HG02798 (cell line): Measurements from ENCODE around the gene SEMA6D.

Experiments used
- ATAC-seq: cut with Tn5 transposase; IDR thresholded peaks from one replicate; pipeline ENCODE4 v1.9.1; 2021; ENCODE audit warnings: mild to moderate bottlenecking; ENCODE audit not compliant: unreplicated experiment, poor library complexity

SEMA6D gene

DNA sequence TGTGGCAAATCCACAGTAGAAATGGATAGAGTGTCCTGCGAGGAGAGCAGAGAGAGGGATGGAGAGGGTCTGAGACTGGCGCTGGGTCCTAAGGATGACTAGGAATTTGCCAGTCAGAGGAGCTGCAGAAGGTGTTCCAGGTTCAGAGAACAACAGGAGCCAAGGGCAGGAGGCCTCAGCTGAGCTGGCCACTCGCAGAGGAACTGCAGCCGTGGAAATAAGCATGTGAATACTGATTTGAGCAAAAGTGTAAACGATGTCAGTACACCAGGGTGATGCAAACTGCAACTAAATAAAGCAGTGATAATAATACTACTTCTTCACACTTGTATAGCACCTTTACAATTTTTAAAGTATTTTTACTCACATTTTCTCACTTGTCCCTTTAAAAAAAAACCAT is 24.6 kb downstream of the SEMA6D start:
- no peak for ATAC-seq

DNA sequence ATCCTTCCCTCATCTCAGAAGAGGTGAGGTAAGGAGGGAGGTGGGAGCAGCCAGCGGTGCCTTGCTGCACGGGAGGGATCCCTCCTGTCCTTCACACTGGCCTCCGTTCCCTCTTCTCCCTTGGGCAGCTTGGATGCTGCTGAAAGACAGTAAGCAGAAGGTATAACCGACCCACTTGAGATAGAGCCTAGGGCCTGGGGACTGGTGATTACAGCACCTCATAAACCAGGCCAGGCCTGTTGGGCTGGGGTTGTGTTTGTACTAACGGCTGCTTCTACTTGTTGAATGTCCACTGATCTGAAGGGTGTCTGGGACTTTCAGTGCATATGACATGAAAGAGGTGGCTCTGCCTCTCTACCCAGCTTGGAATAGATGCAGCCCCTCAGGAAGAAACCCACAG is 25.0 kb downstream of the SEMA6D start:
- ATAC-seq: no peak

DNA sequence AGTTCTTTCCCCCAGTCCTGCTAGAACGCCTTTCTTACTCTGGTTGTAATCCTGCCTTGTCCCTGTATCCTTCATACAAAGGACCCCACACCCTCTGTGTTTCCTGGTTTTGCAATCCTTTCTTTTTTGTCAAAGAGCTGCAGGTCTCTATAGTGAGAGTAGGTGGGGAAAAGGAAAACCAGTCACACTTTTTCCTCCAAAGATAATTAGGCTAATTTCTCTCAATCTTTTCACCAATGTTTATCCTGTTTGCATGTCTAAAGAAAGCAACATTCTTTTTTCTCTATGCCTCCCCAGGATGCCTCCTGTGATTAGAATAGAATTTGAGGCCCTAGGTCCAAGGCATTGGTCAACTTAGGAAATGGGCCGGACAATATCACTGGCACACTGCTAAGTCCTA is 25.4 kb downstream of the SEMA6D start:
- no peak for ATAC-seq

DNA sequence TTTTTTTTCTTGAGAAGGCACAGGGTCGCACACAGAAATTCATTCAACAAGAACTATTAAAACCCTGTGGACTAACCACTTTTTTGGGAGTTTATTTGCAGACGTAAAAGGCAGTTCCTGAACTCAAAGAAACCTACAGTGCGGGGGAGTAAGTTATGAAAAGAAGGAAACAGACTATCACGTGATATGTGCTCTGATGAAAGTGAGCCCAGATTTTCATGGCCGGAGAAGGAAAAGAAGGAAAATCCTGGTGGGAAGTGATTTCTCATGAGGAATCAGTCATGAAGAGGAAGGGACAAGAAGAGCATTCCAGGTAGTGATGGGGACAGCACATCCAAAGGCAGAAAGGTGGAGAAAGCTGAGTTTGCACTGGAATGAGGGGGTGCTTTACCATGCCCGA is 26.1 kb downstream of the SEMA6D start:
- no peak for ATAC-seq

DNA sequence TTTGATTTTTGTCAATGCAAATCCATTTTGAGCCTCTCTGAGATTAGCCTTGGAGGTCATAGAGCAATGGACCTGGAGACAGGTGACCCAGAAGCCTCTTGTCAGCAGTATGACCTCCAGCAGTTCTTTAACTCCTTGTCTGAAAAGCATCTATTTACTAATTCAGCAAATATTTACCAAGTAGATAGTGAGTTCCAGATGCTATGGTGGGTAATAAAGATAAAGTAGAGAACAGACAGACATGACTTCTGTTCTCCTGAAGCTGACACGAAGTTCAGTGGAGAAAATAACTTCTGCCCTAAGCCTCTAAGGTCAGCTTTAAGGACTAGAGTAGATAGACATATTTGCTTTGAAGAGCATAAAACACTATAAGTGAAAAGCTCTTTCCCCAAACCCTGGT is 26.6 kb downstream of the SEMA6D start:
- ATAC-seq: no peak

DNA sequence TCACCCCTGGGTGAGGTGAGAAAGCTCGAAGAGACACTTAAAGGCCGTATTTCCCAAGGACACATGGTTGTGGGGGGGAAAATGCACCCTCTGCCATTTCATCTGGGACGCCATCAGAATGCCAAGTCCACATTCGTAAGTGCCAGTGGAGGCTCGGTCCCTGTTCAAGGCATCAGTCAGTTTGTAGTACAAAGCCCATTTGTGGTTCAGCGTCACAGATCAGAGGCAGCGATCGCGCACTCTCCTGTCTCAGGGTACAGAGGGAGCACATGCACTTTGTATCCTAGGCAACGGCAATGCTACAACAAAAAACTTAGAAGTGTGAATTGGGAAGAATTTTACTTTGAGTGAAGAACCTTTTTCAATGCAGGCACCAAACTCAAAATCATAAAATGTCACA is 27.2 kb downstream of the SEMA6D start:
- ATAC-seq: no peak

DNA sequence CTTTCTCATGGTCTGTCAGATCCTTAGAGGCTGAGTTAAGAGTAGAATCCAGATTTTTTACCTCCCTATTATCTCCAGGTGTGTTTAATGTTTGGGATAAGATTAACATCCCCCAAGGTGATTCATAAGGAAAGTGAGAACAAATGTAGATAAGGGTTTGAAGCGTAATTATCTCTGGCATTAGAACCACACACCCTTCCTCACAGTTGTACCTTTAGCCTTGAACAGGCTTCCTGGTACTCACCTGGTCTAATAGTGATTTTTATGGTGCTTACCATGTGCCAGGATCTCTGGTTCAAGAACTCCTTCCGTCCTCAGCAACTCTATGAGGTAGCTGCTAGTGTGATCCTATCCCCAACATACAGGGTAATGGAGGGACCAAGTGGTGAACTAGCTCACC is 27.7 kb downstream of the SEMA6D start:
- ATAC-seq: no peak

DNA sequence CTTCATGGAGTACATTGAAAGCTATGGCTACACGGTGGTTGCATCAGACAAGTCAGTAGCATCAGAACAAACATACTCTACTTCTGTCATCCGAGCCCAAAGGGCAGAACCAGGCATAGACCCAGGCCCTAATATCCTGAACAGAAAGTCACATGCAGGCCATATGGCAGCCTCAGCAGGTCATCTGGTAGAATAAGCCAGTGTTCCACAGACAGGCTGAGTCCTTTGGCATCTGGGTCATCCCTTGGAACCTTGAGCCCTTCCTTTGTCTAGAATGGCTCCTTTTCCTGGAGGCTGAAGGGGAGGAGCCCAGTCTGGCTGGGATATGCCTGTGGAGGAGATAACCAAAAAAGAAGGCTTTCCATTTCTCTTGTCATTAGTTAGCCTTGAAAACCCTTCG is 29.2 kb downstream of the SEMA6D start:
- ATAC-seq: no peak

DNA sequence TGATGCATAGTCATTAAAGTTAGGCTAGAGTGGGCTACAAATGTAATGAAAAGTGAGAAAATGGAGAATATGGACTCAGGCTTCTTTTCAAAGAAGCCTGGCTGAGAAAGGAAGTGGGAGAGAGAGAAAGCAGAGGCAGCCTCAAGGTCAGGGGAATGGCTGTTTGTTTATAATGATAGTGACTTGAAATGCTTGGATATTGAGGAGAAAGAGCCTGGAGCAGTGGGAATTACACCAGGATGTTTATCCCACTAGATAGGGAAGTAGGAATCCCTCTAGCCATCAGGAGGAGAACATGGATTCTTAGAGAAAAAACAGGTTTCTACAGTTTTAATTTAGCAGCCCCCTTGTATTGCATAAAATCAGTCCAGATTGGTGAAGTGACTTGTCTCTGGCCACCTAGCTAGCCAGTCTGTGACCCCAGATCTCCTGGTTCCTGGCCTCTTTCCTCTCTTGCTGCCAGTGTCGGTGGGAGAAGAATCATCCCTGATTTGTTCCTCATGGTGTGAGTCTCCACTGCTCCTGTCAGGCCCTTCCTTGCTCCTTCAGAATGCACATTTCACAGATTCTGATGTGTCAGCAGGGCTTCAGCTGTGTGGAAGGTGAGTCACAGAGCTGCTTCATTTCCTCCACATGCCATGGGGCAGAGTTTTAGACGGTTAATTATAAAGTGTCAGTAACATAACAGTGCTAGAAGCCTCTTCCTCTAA is 32.9 kb downstream of the SEMA6D start:
- ATAC-seq: no peak

DNA sequence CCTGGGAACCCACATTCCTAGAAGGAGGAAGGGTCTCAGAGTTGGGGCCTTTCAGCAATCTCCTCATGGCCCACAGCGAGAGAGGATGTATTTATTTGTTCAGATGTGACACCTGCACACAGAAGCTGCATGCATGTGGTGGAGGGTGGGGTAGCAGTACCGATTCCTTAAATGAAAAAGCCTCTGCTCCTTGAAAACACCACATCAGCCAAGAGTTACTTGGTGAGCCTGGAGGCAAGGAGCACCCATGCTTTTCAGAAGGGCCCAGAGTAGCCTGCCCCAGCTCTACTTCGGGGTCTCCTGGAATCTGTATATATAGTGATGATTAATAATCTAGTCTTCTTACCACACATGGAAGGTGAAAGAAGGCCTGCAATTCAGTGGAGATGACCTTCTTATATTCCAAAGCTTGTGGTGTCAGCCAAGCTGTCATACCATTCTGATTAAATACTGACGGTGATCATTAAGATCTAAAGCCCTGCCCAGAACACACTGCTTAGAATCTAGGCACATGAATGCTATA is 33.5 kb downstream of the SEMA6D start:
- no peak for ATAC-seq

DNA sequence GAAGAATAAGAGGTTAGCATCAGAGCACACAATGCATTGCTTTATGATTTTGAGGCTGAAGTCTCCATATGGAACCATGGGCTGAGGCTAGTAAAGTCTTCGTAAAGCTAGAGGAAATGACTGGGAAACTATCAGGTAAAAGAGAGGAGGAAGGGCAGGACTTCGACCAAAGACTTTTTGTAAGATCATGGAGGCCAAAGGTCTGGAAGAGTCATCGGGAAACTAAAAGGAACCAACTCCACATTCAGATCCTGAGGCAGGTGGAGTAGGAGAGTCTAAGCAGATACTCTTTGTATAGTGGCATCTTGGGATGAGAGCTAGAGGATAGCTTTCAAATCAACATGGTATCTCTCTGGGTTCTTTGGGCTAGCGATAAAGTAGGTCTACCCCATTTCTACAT is 36.3 kb downstream of the SEMA6D start:
- ATAC-seq: no peak

DNA sequence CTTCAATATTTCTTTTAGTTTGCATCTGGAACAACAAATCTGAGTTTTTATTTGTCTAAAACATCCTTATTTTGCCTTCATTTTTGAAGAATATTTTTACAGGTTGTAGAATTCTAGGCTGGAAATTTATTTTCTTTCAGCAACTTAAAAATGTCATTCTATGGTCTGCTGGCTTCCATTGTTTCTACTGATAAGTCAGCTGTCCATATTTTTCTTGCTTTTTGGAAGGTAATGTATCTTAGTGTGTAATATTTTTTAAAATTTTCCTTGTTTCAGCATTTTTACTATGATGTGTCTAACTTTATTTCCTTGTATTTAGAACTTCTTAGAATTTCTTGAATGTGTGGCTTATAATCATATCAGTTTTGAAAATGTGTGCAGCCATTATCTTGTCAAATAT is 37.0 kb downstream of the SEMA6D start:
- no peak for ATAC-seq

DNA sequence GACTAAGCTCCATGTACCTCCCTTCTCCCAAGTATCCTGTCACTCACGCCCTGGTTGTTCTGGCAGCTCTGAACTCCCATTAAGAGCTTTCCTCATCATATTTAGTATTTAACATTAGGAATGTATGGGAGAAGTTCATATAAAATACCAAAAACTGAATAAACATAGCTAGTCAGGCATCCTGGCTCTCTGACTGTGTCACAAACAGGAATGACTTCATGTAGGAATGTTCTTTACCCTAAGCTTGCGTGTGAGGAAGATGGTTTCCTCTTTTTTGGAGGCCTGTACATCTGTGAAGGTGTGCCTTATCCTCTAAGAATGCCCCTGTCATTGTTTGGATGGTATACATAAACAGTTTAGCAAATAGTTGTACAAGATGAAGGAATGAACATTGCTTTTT is 38.6 kb downstream of the SEMA6D start:
- ATAC-seq: no peak

DNA sequence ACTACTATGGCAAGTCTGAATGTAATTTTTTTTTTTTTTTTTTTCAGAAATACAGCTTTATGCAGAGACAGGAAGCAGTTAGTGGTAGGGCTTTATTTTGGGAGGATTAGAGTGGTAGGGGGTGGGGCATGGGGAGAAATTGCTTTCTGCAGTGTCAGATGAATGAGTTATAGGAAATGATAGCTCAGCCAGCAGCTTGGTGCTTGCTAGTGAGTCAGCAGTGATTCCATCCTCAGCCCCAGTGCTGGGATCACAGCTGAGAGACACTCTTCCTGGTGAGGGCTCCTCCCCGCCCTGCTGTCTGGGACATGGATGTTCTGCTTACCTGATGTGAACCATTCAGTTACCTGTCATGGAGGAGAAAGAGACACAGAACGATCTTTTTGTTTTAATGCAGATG is 39.6 kb downstream of the SEMA6D start:
- ATAC-seq: no peak

DNA sequence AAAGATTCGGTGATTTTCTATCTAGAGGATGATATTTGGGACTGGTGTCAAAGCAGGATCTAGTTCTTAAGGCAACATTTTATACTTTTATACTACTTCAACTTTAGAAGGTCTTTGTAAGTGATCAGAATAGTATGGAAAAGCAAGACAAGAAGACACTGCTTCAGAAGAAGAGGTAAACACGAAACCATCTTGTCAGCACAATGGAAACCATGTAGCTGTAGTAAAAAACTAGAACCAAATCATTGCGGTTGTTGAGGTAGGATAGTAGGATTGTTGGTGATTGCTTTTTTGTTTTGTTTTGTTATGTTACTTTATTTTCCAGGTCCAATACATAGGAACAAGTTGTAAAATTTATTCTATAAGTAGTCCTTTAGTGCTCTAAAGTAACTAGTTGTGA is 40.0 kb downstream of the SEMA6D start:
- no peak for ATAC-seq

DNA sequence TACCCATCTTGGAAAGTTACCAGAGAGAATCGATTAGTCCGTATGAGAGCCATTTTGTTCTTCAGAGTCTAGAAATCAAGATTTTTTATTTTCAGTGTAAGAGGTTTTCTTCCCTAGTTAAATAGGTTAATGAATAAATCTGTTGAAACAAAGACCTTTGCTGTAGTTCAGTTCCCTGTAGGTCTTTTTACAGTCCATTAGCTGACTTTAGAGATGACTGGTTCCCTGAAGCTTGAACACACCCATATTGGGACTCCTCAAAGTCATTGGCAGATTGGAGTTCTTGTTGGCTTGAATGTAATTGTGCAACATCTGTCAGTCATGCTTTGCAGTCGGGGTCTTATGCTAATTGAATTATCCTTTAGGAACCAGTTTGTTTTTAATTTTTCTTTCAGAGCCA is 45.3 kb downstream of the SEMA6D start:
- ATAC-seq: no peak

DNA sequence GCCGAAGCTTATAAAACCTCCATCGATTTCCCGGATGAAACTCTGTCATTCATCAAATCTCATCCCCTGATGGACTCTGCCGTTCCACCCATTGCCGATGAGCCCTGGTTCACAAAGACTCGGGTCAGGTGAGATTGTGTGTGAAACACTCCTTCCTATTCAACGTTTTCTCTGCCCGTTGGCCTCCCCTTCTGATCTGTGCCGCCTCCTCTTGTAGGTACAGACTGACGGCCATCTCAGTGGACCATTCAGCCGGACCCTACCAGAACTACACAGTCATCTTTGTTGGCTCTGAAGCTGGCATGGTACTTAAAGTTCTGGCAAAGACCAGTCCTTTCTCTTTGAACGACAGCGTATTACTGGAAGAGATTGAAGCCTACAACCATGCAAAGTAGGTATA is 47.4 kb downstream of the SEMA6D start:
- ATAC-seq: no peak

DNA sequence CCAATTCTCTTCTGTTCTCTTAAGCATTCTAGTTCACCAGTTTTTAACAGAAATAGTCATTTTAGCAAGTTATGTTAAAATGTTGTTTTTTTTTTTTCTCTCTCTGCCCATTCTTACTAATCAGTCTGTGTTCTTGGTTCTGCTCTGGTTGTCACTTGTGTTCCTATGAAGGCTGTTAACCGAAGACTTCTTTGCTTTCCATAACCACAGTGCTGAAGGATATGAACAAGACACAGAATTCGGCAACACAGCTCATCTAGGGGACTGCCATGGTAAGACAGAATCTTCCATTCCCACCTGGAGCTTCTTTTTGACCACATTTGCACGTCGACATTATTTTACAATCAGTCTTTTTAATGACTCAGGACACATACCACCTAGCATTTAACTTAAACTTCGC is 49.1 kb downstream of the SEMA6D start:
- no peak for ATAC-seq

DNA sequence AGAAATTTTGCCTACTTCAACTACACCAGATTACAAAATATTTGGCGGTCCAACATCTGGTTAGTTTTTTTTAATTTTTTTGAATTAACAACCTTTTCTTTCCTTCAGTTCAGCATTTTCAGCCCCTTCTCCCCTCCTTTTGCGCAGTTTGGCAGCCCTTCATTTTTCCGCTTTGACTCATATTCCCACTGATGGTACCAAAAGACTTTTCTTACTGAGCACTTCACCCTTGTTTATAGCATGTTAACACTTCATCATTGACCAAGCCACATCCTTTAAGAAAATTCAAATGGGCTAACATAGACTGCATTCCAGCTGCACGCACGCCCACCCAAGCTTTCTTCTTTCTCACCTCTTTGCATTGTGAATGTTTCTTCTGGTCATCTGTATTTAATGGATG is 49.7 kb downstream of the SEMA6D start:
- ATAC-seq: no peak

DNA sequence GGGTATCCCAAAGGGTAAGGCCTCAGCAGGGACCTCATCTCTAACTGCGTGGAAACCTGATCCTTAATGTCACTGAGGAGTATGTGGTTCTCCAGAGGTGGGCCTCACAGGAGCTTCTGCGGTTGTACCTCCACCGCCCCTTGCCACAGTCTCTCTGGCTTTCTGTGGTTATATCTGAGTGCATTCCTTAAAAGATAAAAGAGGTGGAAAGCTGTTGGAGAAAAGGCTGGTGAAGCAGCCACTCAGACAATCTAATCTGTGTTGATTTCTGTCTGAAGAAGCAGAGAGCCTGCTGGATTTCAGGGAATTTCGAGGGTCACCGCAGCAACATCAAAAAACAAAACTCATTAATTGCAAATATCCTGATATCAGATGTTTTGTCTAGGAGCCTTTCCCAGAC is 51.4 kb downstream of the SEMA6D start:
- ATAC-seq: no peak

DNA sequence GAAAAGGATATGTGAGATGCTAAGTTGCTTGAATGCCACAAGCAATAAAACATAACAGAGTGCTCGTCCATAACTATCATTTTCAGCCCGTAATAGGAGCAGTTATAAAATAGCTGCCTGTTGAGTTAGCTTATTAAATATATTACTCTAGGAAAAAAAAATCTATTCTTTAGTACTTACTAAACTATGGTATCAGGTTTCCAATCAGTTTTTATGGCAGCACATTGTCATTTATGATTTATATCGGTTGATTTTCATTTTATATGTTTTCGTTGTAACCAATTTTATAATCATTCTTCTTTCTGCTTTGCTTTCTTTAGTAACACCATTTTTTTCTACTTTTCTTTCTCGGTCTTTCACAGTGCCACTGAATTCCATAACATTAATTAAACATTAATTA is 51.9 kb downstream of the SEMA6D start:
- ATAC-seq: no peak

DNA sequence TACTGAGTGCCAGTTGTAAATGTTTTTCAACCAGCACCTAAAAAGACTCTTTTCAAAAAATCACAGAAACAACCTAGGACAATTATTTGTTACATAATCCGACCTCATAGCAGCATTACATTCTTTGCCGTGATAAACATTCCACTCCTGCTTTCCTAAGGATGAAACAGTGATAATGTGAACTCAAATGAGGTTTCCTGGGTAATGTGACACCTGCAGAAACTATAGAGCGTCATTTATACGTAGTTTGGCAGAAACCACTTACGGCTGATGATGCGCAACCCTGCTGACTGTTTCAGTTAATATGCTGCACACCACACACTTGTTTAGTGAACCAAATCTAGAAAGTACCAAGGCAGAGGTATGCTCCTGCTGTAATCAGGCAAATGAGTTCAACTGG is 55.8 kb downstream of the SEMA6D start:
- ATAC-seq: no peak
